Cerebellar nuclear complex (tissue), 1 donor: ENCODE data around the gene ZFP90.

ENCODE experiments used
- DNase-seq, 2 experiments: peaks; one replicate each; lab custom pipeline; 2025; lab: John Stamatoyannopoulos, UW

The ZFP90 gene

DNA sequence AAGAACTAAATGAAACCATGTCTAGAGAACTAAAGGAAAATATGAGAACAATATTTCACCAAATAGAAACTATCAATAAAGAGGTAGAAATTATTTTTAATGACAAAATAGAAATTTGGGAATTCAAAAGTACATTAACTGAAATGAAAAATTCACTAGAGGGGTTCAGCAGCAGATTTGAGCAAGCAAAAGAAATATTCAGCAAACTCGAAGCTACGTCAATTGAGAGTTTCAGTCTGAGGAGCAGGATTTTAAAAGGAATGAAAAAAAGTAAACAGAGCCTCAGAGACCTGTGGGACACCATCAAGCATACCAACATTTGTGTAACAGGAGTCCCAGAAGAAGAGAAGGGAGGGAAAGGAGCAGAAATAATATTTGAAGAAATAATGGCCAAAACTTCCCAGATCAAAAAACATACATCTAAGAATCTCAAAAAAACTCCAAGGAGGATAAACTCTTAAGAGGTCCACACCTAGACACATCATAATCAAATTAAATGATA lies 38.3 kb downstream of the ZFP90 start:
- DNase-seq: no peak

DNA sequence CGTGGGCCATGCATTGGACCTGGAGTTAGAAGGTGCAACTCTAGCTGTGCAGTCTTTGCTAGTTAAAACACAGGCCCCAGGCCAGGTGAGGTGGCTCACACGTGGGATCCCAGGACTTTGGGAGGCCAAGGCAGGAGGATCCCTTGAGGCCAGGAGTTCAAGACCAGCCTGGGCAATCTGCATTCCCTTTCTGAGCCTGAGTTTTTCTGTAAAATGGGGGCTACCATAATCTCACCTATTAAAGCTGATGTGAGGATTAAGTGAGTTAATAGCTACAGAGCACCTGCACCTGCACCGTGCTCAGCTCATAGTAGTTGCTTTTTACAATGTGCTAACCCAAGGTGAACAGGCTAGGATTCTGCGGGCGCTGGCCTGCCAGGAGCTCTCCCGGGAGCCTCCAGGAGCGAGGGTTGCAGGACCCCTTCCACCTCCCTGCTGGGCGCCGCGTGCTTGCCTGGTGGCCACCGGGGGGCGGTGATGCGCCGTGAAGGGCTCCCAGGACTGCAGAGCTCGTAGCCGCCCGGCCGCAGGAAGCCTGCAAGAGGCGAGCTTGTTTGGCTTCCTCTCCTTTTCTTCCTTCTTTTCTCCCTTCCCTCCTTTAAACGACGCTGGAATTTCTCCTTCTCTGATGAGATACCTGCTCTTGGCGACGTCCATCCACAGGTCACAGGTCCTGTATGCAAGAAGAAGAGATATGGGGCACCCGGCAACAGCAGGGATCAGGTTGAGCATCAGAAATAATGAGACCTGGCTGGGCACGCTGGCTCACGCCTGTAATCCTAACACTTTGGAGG lies 51.3 kb downstream of the ZFP90 start:
- DNase-seq: no peak

DNA sequence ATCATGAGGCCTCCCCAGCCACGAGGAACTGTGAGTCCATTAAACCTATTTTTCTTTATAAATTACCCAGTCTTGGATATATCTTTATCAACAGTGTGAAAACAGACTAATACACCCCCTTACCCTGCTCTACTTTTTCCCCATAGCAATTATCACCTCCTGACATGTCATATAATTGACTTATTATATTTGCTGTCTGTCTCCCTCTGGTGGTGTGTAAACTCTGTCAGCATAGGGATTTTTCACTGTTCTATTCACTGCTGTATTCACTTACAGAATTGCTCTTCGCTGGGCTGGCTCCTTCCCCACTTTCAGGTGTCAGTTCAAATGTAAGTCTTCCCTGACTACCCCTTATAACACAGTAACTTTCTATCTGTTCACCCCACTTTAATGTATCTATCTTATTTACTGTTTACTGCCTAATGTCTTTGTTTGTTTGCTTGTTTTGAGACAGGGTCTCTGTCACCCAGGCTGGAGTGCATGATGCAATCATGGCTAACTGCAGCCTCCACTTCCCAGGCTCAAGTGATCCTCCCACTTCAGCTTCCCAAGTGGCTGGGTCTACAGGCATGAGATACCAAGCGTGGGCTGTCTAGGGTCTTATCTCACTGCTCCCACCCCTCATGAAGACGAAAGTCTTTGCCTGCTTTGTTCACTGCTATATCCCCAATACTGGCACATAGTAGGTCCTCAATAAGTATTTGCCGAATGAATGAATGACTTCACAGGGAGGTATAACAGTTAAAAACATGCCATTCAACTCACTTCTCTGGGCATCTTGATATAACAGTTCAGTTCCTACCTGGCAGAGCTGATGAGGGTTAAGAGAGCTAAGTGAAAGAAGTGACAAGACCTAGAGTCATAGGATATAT lies 53.6 kb downstream of the ZFP90 start:
- no peak for DNase-seq

DNA sequence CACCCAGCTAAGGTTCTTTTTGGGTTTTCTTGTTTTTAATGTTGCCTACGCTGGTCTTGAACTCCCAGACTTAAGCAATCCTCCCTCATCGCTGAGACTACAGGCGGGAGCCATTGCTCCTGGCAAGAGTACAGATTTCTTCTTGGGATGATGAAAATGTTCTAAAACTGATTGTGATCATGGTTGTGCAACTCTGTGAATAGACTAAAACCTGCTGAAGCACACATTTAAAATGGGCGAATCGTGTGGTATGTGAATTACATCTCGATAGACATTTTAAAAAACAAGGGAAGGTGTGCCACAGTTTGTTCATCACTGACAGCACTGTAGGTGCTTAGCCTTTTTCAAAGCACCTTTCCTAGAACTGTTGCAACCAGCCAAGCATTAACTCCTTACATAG lies 57.2 kb downstream of the ZFP90 start:
- DNase-seq: no peak

DNA sequence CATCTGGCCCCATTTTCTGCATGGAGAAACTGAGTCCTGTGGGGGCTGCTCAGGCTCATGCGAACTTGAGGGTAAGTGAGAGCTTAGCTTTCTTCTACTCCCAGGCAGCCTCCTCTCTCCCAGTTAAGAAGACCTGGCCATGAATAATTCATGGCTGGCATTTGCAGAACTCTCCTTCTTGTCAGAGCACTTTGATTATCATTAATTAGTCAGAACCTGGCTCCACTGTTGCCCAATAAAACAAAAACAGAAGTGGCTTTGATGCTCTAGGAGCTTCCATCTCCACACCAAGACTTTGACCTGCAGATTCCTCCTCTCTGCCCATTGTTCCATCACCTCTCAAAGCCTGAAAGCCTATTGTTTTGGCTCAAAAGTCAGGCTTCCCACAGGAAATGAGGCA lies 60.5 kb downstream of the ZFP90 start:
- DNase-seq: no peak

DNA sequence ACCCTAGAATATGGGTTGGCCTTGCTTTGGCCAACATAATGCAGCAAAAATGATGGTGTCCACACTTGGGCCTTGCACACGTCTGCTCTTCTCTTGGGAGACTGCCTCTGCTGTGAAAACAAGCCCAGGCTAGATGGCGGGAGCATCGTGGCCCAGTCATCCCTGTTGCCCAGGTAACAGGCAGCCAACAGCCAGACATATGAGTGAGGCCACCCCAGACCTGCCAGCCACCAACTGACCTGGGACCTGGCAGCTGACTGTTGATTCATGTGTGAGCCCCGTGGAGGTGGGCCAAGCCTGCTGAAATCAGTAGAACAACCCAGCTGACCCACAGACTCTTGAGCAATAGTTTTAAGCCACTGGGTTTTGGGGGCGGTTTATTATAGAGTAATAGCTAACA lies 66.7 kb downstream of the ZFP90 start:
- DNase-seq: no peak

DNA sequence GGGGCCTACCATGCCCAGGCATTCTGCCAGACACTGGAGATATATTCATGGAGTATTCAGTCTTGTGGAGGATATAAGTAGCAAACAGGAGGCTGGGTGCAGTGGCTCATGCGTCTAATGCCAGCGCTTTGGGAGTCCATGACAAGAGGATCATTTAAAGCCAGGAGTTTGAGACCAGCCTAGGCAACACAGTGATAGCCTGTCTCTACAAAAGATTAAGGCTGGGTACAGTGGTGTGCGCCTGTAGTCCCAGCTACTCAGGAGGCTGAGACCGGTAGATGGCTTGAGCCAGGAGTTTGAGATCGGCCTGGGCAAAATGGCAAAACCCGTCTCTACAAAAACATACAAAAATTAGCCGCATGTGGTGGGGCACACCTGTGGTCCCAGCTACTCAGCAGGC lies 68.4 kb downstream of the ZFP90 start:
- DNase-seq: no peak

DNA sequence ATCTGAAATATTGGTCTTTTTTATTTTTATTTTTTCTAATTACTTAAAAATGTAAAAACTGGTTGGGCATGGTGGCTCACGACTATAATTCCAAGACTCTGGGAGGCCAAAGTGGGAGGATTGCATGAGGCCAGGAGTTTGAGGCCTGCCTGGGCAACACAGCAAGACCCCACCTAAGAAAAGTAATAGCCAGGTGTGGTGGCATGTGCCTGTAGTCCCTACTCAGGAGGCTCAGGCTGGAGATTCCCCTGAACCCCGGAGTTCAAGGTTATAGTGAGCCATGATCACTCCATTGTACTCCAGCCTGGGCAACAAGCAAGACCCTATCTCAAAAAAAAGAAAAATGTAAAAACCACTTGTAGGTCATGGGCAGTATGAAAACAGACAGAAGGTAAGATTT lies 69.2 kb downstream of the ZFP90 start:
- DNase-seq: no peak

DNA sequence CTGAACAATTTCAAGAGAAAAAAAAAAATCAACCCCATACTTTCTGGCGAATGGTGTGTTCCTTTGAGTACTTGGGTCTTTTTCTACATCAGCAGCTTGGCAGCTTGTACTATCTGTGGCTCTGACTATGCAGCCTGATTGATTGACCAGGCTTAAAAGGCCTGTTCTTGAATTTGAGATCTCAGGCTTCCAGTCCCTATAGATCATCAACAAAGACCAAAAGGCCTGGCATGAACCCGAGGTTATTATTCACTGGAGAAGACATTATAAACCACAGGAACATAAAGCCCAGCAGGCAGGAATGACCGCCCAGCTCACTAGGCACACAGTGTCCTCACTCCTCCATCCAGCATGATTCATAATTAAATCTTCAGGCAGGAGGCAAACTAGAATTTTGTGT lies 73.9 kb downstream of the ZFP90 start:
- no peak for DNase-seq

DNA sequence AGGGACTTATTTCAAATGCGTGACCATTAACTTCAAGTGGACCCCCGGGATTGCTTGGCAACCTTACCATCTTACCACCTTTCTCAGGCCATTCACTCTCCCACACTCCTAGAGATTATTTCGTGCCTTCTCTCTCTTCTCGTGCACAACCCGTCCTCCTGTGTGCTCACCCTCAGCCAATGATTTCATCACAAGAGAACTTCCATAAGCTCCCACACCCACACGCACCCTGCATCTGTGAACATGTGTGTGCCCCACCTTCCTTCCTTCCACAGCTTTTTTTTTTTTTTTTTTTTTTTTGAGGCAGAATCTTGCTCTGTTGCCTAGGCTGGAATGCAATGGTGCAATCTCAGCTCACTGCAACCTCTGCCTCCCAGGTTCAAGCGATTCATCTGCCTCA lies 78.6 kb downstream of the ZFP90 start:
- no peak for DNase-seq
